Chondrocyte (in vitro differentiated cells): ENCODE measurements around the gene RPS27L. TPM values are rescaled to one million over a fixed set of nuclear protein-coding genes. Genes with fewer than 3 reads are reported as not detected.
A peak's percentile ranks its signal among the peaks of the same experiment; 100 is the strongest.

Experiments
- DNase-seq: peaks from one replicate; pipeline ENCODE4 v3.0.0; 2021; ENCODE audit warnings: mixed read lengths, low spot score
- H3K27ac Mint-ChIP-seq: one replicate; pipeline ENCODE4 v1.8.0; 2021; ENCODE audit warnings: mild to moderate bottlenecking, moderate library complexity, mixed read lengths; ENCODE audit not compliant: unreplicated experiment
- H3K27me3 Mint-ChIP-seq: 2 replicates; pipeline ENCODE4 v1.8.0; 2021; ENCODE audit warnings: low read depth, mixed read lengths
- H3K36me3 Mint-ChIP-seq: 2 replicates; pipeline ENCODE4 v1.8.0; 2021; ENCODE audit warnings: low read depth, mixed read lengths
- H3K4me1 Mint-ChIP-seq: 2 replicates; pipeline ENCODE4 v1.8.0; 2021; ENCODE audit warnings: low read depth, mild to moderate bottlenecking, mixed read lengths
- H3K4me3 Mint-ChIP-seq: one replicate; pipeline ENCODE4 v1.8.0; 2021; ENCODE audit warnings: mild to moderate bottlenecking, moderate library complexity, mixed read lengths; ENCODE audit not compliant: unreplicated experiment
- H3K9me3 Mint-ChIP-seq: 2 replicates; pipeline ENCODE4 v1.8.0; 2021; ENCODE audit warnings: low read depth, mixed read lengths
- CTCF ChIP-seq: fragments of 200-600 bp; sonication (generic); IDR thresholded peaks from 2 replicates; pipeline ENCODE4 v1.5.0; 2021; ENCODE audit warnings: antibody characterized with exemption, mild to moderate bottlenecking, moderate library complexity
- total RNA-seq: library from RNA; stranded (reverse); gene quantifications from 3 replicates; pipeline ENCODE4 v1.2.1, GENCODE V29; 2021

RPS27L gene
- total RNA-seq, 1 donor from 2014 or later = 211 TPM

GRCh38 chr15:63176302-63176701 lies 19.0 kb upstream of the RPS27L start:
- Mint-ChIP-seq H3K27ac (no peak overlapping the region), H3K4me1 (no peaks in the 10 kb centered on the region), H3K4me3 (no peak overlapping the region), H3K27me3 (no peaks in the 10 kb centered on the region), H3K9me3 (no peaks in the 10 kb centered on the region), H3K36me3 (no peaks in the 10 kb centered on the region)
- no peak for DNase-seq
- no peak for TF ChIP-seq CTCF

- Mint-ChIP-seq H3K36me3 (no peaks in the 10 kb centered on the region), H3K9me3 (no peaks in the 10 kb centered on the region), H3K27ac (no peak overlapping the region), H3K27me3 (no peaks in the 10 kb centered on the region), H3K4me3 (no peak overlapping the region), H3K4me1 (no peaks in the 10 kb centered on the region)
- no peak for TF ChIP-seq CTCF
- DNase-seq = no peak
These were observed 15.7 kb upstream of the RPS27L start for GRCh38 chr15:63172851-63173451.

- Mint-ChIP-seq H3K27me3 (no peaks in the 10 kb centered on the region), H3K4me1 (no peaks in the 10 kb centered on the region), H3K36me3 (no peaks in the 10 kb centered on the region), H3K4me3 (no peak overlapping the region), H3K9me3 (no peaks in the 10 kb centered on the region), H3K27ac (no peak overlapping the region)
- TF ChIP-seq CTCF = no peak
- DNase-seq = no peak
These were observed 15.1 kb upstream of the RPS27L start for GRCh38 chr15:63172376-63172775.

- Mint-ChIP-seq H3K27ac (no peak overlapping the region), H3K4me1 (peaks cover 7% of the 10 kb centered on the region), H3K27me3 (no peaks in the 10 kb centered on the region), H3K9me3 (no peaks in the 10 kb centered on the region), H3K36me3 (no peaks in the 10 kb centered on the region), H3K4me3 (no peak overlapping the region)
- TF ChIP-seq CTCF = no peak
- no peak for DNase-seq
These were observed 12.5 kb upstream of the RPS27L start for GRCh38 chr15:63169788-63170187.

GRCh38 chr15:63166219-63166618 lies 8.9 kb upstream of the RPS27L start:
- Mint-ChIP-seq H3K36me3 (no peaks in the 10 kb centered on the region), H3K9me3 (no peaks in the 10 kb centered on the region), H3K4me3 (no peak overlapping the region), H3K4me1 (peaks cover 7% of the 10 kb centered on the region), H3K27ac (no peak overlapping the region), H3K27me3 (no peaks in the 10 kb centered on the region)
- peak; percentile 48 for TF ChIP-seq CTCF
- no peak for DNase-seq
